HepG2 (cell line): ENCODE results near the gene USP34. TPM values are rescaled to one million over a fixed set of nuclear protein-coding genes. Genes with fewer than 3 reads are reported as not detected.

Experiments used
- ATAD3A ChIP-seq: sonication (generic); formaldehyde crosslinking; IDR thresholded peaks from 2 replicates; pipeline ENCODE4 v1.4.0; 2020; ENCODE audit warnings: missing genetic modification reagents
- ISX ChIP-seq: sonication (generic); formaldehyde crosslinking; conservative IDR thresholded peaks from 2 replicates; pipeline ENCODE4 v1.5.0; 2020; ENCODE audit warnings: missing genetic modification reagents
- MIXL1 ChIP-seq: IDR thresholded peaks from 2 replicates; pipeline ENCODE4 v1.6.1; 2016
- SMYD3 ChIP-seq: sonication (generic); formaldehyde crosslinking; IDR thresholded peaks from 2 replicates; pipeline ENCODE4 v1.8.1; 2023; ENCODE audit warnings: mild to moderate bottlenecking, missing genetic modification reagents
- SNAI1 ChIP-seq: sonication (generic); formaldehyde crosslinking; IDR thresholded peaks from 2 replicates; pipeline ENCODE4 v1.5.0; 2020; ENCODE audit warnings: mild to moderate bottlenecking, missing genetic modification reagents, borderline replicate concordance
- STAG1 ChIP-seq: sonication (generic); formaldehyde crosslinking; IDR thresholded peaks from 2 replicates; pipeline ENCODE4 v1.4.0; 2020; ENCODE audit warnings: missing genetic modification reagents
- ZFP36L1 ChIP-seq: sonication (generic); formaldehyde crosslinking; IDR thresholded peaks from 2 replicates; pipeline ENCODE4 v1.8.0; 2022; ENCODE audit warnings: mild to moderate bottlenecking, missing genetic modification reagents, moderate library complexity
- ZNF317 ChIP-seq: sonication (generic); formaldehyde crosslinking; IDR thresholded peaks from 2 replicates; pipeline ENCODE4 v1.5.0; 2020; ENCODE audit warnings: mild to moderate bottlenecking, missing genetic modification reagents
- ZNF761 ChIP-seq: sonication (generic); formaldehyde crosslinking; conservative IDR thresholded peaks from 2 replicates; pipeline ENCODE4 v1.4.0; 2020; ENCODE audit warnings: mild to moderate bottlenecking, missing genetic modification reagents
- polyA plus RNA-seq, 8 experiments: library from polyadenylated mRNA; depleted of rRNA in 3 of 8; stranded (reverse) in 7 of 8; unstranded in 1 of 8; fragments of >200 nt; fragmentation: Illumina TruSeq in 4 of 8; extraction: Trizol in 4 of 8; gene quantifications; 2 replicates each; pipeline versions ENCODE4 v1.2.1 to v1.2.3, GENCODE V29; 2011 to 2016; ENCODE audit warnings: low read depth in 4 of 8, missing spikeins in 1 of 8, mixed read lengths in 1 of 8; ENCODE audit not compliant: insufficient read depth in 1 of 8
- total RNA-seq, 5 experiments: library from RNA; depleted of rRNA; stranded (reverse); fragments of >200 nt; fragmentation: Illumina TruSeq; extraction: Trizol; gene quantifications; 2 replicates each; pipeline ENCODE4 v1.2.3, GENCODE V29; 2016; ENCODE audit warnings: low read depth in 1 of 5
- TF ChIP-seq, protein P1 (sequence below): sonication (generic); formaldehyde crosslinking; IDR thresholded peaks from 2 replicates; pipeline ENCODE4 v1.4.0; 2020; ENCODE audit warnings: missing genetic modification reagents
- TF ChIP-seq, protein P2 (sequence below): sonication (generic); formaldehyde crosslinking; IDR thresholded peaks from 2 replicates; pipeline ENCODE4 v1.5.1; 2020; ENCODE audit warnings: mild to moderate bottlenecking, missing genetic modification reagents
- TF ChIP-seq, protein P3 (sequence below): sonication (generic); formaldehyde crosslinking; conservative IDR thresholded peaks from 2 replicates; pipeline ENCODE4 v1.5.0; 2020; ENCODE audit warnings: missing genetic modification reagents
- TF ChIP-seq, protein P4 (sequence below), 2 experiments: sonication (generic) in 1 of 2; formaldehyde crosslinking in 1 of 2; IDR thresholded peaks; 2 replicates each; pipeline versions ENCODE4 v1.6.1 to v1.9.0; 2014 to 2022; ENCODE audit warnings: antibody characterized with exemption in 1 of 2, borderline replicate concordance in 1 of 2, inconsistent platforms in 1 of 2, low read depth in 1 of 2, missing genetic modification reagents in 1 of 2
- TF ChIP-seq, protein P5 (sequence below): IDR thresholded peaks from 2 replicates; pipeline ENCODE4 v1.6.1; 2016

The USP34 gene
- total and polyA plus RNA-seq, 2 of the 13 experiments (the other 11 are each of a cell fraction or from before 2014, with no cell fraction given): 99.2 to 100 TPM

DNA sequence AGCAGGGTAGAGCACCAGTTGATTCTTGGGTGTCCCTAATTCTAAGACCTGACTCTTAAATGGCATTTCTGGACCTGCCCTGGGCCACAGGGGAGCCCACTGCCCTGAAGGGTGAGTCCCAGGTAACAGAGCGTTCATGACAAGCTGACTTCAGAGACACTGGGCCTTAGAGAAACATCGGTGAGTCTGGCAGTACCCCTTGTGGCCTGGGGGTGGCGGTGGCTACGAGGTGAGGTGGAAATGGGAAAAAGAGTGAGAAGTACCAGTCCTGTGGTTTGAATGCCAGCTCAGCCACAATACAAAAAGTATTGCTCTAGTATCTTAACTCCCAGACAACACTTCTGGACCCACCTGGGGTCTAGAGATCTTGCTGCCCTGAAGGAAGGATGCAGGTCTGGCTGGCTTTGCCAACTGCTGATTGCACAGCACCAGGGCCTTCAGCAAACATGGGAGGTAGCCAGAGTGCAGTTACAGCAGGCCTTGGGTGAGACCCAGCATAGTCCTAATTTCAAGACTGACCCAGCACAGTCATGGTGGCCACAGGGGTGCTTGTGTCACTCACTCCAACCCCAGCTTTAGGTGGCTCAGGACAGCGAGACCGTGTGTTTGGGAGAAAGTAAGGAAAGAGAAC, 44.5 kb downstream of the USP34 start (continued):
- TF ChIP-seq, protein P1, sequence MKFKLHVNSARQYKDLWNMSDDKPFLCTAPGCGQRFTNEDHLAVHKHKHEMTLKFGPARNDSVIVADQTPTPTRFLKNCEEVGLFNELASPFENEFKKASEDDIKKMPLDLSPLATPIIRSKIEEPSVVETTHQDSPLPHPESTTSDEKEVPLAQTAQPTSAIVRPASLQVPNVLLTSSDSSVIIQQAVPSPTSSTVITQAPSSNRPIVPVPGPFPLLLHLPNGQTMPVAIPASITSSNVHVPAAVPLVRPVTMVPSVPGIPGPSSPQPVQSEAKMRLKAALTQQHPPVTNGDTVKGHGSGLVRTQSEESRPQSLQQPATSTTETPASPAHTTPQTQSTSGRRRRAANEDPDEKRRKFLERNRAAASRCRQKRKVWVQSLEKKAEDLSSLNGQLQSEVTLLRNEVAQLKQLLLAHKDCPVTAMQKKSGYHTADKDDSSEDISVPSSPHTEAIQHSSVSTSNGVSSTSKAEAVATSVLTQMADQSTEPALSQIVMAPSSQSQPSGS (CRISPR knock-in tag): peak; percentile 28; the same call in 1 of the 2 replicates
- TF ChIP-seq, protein P2, sequence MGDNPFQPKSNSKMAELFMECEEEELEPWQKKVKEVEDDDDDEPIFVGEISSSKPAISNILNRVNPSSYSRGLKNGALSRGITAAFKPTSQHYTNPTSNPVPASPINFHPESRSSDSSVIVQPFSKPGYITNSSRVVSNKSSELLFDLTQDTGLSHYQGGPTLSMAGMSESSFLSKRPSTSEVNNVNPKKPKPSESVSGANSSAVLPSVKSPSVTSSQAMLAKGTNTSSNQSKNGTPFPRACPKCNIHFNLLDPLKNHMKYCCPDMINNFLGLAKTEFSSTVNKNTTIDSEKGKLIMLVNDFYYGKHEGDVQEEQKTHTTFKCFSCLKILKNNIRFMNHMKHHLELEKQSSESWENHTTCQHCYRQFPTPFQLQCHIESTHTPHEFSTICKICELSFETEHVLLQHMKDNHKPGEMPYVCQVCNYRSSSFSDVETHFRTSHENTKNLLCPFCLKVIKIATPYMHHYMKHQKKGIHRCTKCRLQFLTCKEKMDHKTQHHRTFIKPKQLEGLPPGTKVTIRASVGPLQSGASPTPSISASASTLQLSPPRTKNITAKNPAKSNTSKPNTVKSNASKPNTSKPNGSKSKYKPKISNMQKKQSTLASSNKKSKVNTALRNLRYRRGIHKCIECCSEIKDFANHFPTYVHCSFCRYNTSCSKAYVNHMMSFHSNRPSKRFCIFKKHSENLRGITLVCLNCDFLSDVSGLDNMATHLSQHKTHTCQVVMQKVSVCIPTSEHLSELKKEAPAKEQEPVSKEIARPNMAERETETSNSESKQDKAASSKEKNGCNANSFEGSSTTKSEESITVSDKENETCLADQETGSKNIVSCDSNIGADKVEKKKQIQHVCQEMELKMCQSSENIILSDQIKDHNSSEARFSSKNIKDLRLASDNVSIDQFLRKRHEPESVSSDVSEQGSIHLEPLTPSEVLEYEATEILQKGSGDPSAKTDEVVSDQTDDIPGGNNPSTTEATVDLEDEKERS: no peak
- TF ChIP-seq SMYD3 (no peak), ISX (CRISPR knock-in tag) (no peak), ZNF317 (no peak), MIXL1 (CRISPR knock-in tag) (no peak), ATAD3A (CRISPR knock-in tag) (no peak), SNAI1 (no peak), STAG1 (CRISPR knock-in tag) (peak; percentile 79), ZFP36L1 (no peak), ZNF761 (CRISPR knock-in tag) (no peak)
- TF ChIP-seq, protein P3, sequence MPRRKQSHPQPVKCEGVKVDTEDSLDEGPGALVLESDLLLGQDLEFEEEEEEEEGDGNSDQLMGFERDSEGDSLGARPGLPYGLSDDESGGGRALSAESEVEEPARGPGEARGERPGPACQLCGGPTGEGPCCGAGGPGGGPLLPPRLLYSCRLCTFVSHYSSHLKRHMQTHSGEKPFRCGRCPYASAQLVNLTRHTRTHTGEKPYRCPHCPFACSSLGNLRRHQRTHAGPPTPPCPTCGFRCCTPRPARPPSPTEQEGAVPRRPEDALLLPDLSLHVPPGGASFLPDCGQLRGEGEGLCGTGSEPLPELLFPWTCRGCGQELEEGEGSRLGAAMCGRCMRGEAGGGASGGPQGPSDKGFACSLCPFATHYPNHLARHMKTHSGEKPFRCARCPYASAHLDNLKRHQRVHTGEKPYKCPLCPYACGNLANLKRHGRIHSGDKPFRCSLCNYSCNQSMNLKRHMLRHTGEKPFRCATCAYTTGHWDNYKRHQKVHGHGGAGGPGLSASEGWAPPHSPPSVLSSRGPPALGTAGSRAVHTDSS: 0 out of 2 replicates have a peak, but pooled peaks have one; percentile 55
- TF ChIP-seq, protein P4, sequence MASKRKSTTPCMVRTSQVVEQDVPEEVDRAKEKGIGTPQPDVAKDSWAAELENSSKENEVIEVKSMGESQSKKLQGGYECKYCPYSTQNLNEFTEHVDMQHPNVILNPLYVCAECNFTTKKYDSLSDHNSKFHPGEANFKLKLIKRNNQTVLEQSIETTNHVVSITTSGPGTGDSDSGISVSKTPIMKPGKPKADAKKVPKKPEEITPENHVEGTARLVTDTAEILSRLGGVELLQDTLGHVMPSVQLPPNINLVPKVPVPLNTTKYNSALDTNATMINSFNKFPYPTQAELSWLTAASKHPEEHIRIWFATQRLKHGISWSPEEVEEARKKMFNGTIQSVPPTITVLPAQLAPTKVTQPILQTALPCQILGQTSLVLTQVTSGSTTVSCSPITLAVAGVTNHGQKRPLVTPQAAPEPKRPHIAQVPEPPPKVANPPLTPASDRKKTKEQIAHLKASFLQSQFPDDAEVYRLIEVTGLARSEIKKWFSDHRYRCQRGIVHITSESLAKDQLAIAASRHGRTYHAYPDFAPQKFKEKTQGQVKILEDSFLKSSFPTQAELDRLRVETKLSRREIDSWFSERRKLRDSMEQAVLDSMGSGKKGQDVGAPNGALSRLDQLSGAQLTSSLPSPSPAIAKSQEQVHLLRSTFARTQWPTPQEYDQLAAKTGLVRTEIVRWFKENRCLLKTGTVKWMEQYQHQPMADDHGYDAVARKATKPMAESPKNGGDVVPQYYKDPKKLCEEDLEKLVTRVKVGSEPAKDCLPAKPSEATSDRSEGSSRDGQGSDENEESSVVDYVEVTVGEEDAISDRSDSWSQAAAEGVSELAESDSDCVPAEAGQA (IDR thresholded peaks at IDR 0.05; ENCODE audit: low read depth): peak; percentile 39; the same call in 1 of the 2 replicates
- TF ChIP-seq, protein P4 (CRISPR knock-in tag; IDR thresholded peaks at IDR 0.05; ENCODE audit: borderline replicate concordance): no peak
- TF ChIP-seq, protein P5, sequence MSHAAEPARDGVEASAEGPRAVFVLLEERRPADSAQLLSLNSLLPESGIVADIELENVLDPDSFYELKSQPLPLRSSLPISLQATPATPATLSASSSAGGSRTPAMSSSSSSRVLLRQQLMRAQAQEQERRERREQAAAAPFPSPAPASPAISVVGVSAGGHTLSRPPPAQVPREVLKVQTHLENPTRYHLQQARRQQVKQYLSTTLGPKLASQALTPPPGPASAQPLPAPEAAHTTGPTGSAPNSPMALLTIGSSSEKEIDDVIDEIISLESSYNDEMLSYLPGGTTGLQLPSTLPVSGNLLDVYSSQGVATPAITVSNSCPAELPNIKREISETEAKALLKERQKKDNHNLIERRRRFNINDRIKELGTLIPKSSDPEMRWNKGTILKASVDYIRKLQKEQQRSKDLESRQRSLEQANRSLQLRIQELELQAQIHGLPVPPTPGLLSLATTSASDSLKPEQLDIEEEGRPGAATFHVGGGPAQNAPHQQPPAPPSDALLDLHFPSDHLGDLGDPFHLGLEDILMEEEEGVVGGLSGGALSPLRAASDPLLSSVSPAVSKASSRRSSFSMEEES (CRISPR knock-in tag): no peak
